Smooth muscle cell (in vitro differentiated cells): ENCODE measurements around the gene ZNF697. TPM values are rescaled to one million over a fixed set of nuclear protein-coding genes. Genes with fewer than 3 reads are reported as not detected.

Experiments
- DNase-seq: peaks from one replicate; lab custom pipeline; 2025; ENCODE audit not compliant: unreplicated experiment; lab: John Stamatoyannopoulos, UW
- H2AFZ ChIP-seq: fragments of 200-600 bp; sonication (generic); 2 replicates; pipeline ENCODE4 v1.6.0; 2016; ENCODE audit warnings: antibody characterized with exemption, low read depth, mild to moderate bottlenecking
- H3F3A ChIP-seq: fragments of 200-600 bp; sonication (generic); 2 replicates; pipeline ENCODE4 v1.6.0; 2017; ENCODE audit warnings: antibody characterized with exemption, low read depth
- H3K27ac ChIP-seq: fragments of 200-600 bp; sonication (generic); 2 replicates; pipeline ENCODE4 v1.5.1; 2016; ENCODE audit warnings: low read depth, mild to moderate bottlenecking
- H3K27me3 ChIP-seq: fragments of 200-600 bp; sonication (generic); 2 replicates; pipeline ENCODE4 v1.6.1; 2016; ENCODE audit warnings: low read depth, mild to moderate bottlenecking
- H3K36me3 ChIP-seq: fragments of 200-600 bp; sonication (generic); 2 replicates; pipeline ENCODE4 v1.5.1; 2016; ENCODE audit warnings: low read depth
- H3K4me1 ChIP-seq: fragments of 200-600 bp; sonication (generic); 2 replicates; pipeline ENCODE4 v1.5.1; 2016; ENCODE audit warnings: low read depth
- H3K4me2 ChIP-seq: fragments of 200-600 bp; sonication (generic); 2 replicates; pipeline ENCODE4 v1.6.0; 2016; ENCODE audit warnings: mild to moderate bottlenecking
- H3K4me3 ChIP-seq: fragments of 200-600 bp; sonication (generic); 2 replicates; pipeline ENCODE4 v1.5.1; 2016; ENCODE audit warnings: mild to moderate bottlenecking
- H3K79me2 ChIP-seq: fragments of 200-600 bp; sonication (generic); 2 replicates; pipeline ENCODE4 v1.6.0; 2016; ENCODE audit warnings: low read depth, mild to moderate bottlenecking
- H3K9ac ChIP-seq: fragments of 200-600 bp; sonication (generic); 2 replicates; pipeline ENCODE4 v1.6.0; 2016; ENCODE audit warnings: low read depth
- H3K9me3 ChIP-seq: fragments of 200-600 bp; sonication (generic); replicated peaks from 2 replicates; pipeline ENCODE4 v1.5.1; 2016; ENCODE audit warnings: low read depth
- H4K20me1 ChIP-seq: fragments of 200-600 bp; sonication (generic); 2 replicates; pipeline ENCODE4 v1.6.0; 2016; ENCODE audit warnings: low read depth
- WGBS: methylation state at CpG from one replicate; pipeline ENCODE4 v1.1.7; 2016; ENCODE audit warnings: low lambda C conversion rate; 5-methylcytosine and 5-hydroxymethylcytosine counted together
- polyA plus RNA-seq: library from polyadenylated mRNA; unstranded; fragments of >200 nt; fragmentation: Nextera tagmentation; extraction: Ambion mirVana; gene quantifications from 2 replicates; pipeline ENCODE4 v1.2.1, GENCODE V29; 2016
- total RNA-seq: library from RNA; depleted of rRNA; stranded (reverse); fragments of >200 nt; gene quantifications from 2 replicates; pipeline ENCODE4 v1.2.3, GENCODE V29; 2014
- TF ChIP-seq, protein P1 (sequence below): fragments of 200-600 bp; sonication (generic); IDR thresholded peaks from 2 replicates; pipeline ENCODE4 v1.5.1; 2017; ENCODE audit warnings: borderline replicate concordance, mild to moderate bottlenecking, antibody characterized with exemption; ENCODE audit not compliant: insufficient read depth, poor library complexity, severe bottlenecking

ZNF697 gene
- total and polyA plus RNA-seq, 2 experiments from 2014 or later = 2.2 to 18.5 TPM

GRCh38 chr1:119602169-119602568 lies 45.9 kb downstream of the ZNF697 start:
- Histone ChIP-seq H3K9me3 (no peaks in the 10 kb centered on the region), H3K9ac (no peak overlapping the region), H3K27ac (no peak overlapping the region), H3K4me2 (no peak overlapping the region), H3K4me1 (no peaks in the 10 kb centered on the region), H3K27me3 (no peaks in the 10 kb centered on the region), H2AFZ (no peak overlapping the region), H3K79me2 (no peaks in the 10 kb centered on the region), H3F3A (no peaks in the 10 kb centered on the region), H3K4me3 (no peak overlapping the region), H4K20me1 (no peaks in the 10 kb centered on the region), H3K36me3 (no peaks in the 10 kb centered on the region)
- TF ChIP-seq, protein P1, sequence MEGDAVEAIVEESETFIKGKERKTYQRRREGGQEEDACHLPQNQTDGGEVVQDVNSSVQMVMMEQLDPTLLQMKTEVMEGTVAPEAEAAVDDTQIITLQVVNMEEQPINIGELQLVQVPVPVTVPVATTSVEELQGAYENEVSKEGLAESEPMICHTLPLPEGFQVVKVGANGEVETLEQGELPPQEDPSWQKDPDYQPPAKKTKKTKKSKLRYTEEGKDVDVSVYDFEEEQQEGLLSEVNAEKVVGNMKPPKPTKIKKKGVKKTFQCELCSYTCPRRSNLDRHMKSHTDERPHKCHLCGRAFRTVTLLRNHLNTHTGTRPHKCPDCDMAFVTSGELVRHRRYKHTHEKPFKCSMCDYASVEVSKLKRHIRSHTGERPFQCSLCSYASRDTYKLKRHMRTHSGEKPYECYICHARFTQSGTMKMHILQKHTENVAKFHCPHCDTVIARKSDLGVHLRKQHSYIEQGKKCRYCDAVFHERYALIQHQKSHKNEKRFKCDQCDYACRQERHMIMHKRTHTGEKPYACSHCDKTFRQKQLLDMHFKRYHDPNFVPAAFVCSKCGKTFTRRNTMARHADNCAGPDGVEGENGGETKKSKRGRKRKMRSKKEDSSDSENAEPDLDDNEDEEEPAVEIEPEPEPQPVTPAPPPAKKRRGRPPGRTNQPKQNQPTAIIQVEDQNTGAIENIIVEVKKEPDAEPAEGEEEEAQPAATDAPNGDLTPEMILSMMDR = no peak
- WGBS = 94% methylated on average over 2 of the region's 2 CpGs
- DNase-seq = no peak

DNA sequence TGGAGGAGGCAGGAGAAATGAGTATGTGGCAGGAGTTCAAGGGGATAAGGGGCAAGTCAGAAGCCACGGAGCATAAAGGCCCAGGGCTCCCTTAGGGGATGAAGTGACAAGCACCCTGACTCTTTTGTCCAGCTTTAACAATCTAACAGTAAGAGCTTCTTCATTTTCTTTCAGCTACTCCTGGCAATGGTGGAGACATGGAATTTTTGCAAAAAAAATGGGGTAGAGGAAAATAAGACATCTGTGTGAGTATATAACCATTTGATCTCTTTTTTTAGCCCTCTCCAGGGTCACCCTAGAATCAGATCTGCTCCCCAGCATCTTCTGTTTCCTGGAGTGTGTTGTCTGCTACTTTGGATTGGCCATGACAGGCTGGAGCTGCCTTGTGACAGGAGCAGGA lies 47.1 kb downstream of the ZNF697 start:
- H3K79me2 ChIP-seq = no peaks in the 10 kb centered on the region
- H3K27ac ChIP-seq = no peak overlapping the region
- H3K4me2 ChIP-seq = no peak overlapping the region
- DNase-seq = no peak
- WGBS = 27% methylated on average over 1 of the region's 1 CpG
- no peaks in the 10 kb centered on the region for H3F3A ChIP-seq
- H4K20me1 ChIP-seq = no peaks in the 10 kb centered on the region
- H2AFZ ChIP-seq = no peak overlapping the region
- H3K27me3 ChIP-seq = no peaks in the 10 kb centered on the region
- no peaks in the 10 kb centered on the region for H3K4me1 ChIP-seq
- TF ChIP-seq, protein P1 = no peak
- no peaks in the 10 kb centered on the region for H3K9me3 ChIP-seq
- H3K4me3 ChIP-seq = no peak overlapping the region
- no peaks in the 10 kb centered on the region for H3K36me3 ChIP-seq
- H3K9ac ChIP-seq = no peak overlapping the region

DNA sequence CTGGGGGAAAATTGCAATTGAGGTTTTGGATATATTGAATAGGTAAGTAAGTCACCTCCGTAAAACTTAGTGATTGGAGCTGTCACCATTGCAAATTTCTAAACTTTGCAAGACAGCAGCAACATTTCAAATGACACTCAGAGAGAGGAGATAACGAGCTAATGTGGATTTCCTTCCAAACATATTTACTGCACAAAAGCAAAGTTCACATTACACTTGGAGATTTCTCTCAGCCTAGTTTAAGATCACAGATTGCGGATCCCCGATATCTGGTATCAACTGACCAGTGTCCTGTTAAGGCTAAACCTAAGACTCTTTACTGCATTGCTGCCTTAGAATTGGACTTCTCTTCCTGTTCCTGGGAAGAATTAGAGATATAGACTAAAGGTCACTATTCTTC lies 47.5 kb downstream of the ZNF697 start:
- Histone ChIP-seq H3K4me3 (no peak overlapping the region), H3K36me3 (no peaks in the 10 kb centered on the region), H3F3A (no peaks in the 10 kb centered on the region), H3K9ac (no peak overlapping the region), H2AFZ (no peak overlapping the region), H3K4me1 (no peaks in the 10 kb centered on the region), H3K4me2 (no peak overlapping the region), H3K27ac (no peak overlapping the region), H3K79me2 (no peaks in the 10 kb centered on the region), H4K20me1 (no peaks in the 10 kb centered on the region), H3K9me3 (no peaks in the 10 kb centered on the region), H3K27me3 (no peaks in the 10 kb centered on the region)
- TF ChIP-seq, protein P1 = no peak
- DNase-seq = no peak
- 56% methylated on average over 4 of the region's 4 CpGs for WGBS

DNA sequence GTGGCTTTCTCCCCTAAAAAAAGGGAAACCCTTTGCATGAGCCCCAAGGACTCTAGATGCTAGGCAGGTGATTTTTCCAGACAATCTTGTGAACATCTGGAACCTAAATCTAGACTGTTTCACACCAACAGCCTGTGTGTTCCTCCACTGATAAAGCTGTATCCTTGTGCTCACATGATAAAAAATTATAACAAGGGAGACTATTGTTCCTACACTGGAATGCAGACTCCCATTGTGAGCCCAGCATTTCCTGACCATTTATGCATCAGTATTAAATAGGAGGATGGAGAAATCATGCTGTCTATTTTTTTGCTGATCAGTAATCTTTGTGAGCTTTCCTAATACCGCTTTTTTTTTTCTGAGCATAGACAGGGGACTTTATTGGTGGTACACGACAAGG lies 52.5 kb downstream of the ZNF697 start:
- 94% methylated on average over 2 of the region's 2 CpGs for WGBS
- Histone ChIP-seq H3K36me3 (no peaks in the 10 kb centered on the region), H4K20me1 (no peaks in the 10 kb centered on the region), H3K9me3 (no peaks in the 10 kb centered on the region), H3K27me3 (no peaks in the 10 kb centered on the region), H2AFZ (no peak overlapping the region), H3K27ac (no peak overlapping the region), H3K9ac (no peak overlapping the region), H3K4me2 (no peak overlapping the region), H3F3A (no peaks in the 10 kb centered on the region), H3K79me2 (no peaks in the 10 kb centered on the region), H3K4me3 (no peak overlapping the region), H3K4me1 (no peaks in the 10 kb centered on the region)
- no peak for DNase-seq
- TF ChIP-seq, protein P1 = no peak
